HG02798 (cell line): ENCODE measurements around the gene NACA2.
"Not testable (repeated sequence)": the region's sequence is repeated elsewhere in the genome, so short reads cannot be mapped to it uniquely, and the experiment has no call there.

Source experiments
- ATAC-seq: cut with Tn5 transposase; IDR thresholded peaks from one replicate; pipeline ENCODE4 v1.9.1; 2021; ENCODE audit warnings: mild to moderate bottlenecking; ENCODE audit not compliant: unreplicated experiment, poor library complexity

Gene NACA2

GRCh38 chr17:61601297-61601696 lies 10.3 kb upstream of the NACA2 start:
- no peak for ATAC-seq

- ATAC-seq, result no peak
Observed at GRCh38 chr17:61600621-61601020, 9.6 kb upstream of the NACA2 start.

GRCh38 chr17:61599608-61600007 lies 8.6 kb upstream of the NACA2 start:
- no peak for ATAC-seq

GRCh38 chr17:61598014-61598413 lies 7.0 kb upstream of the NACA2 start:
- no peak for ATAC-seq

GRCh38 chr17:61597607-61598006 lies 6.6 kb upstream of the NACA2 start:
- no peak for ATAC-seq

- no peak for ATAC-seq
Observed at GRCh38 chr17:61595418-61596186, 4.6 kb upstream of the NACA2 start.

- ATAC-seq, result no peak
Observed at GRCh38 chr17:61594294-61594825, 3.3 kb upstream of the NACA2 start.

GRCh38 chr17:61593426-61593825 lies 2.4 kb upstream of the NACA2 start:
- no peak for ATAC-seq

GRCh38 chr17:61591930-61592329 lies 911 bp upstream of the NACA2 start:
- no peak for ATAC-seq

- ATAC-seq, result no peak
Observed at GRCh38 chr17:61589990-61590389, 1.0 kb downstream of the NACA2 start.

- no peak for ATAC-seq
Observed at GRCh38 chr17:61587807-61588660, 3.0 kb downstream of the NACA2 start.

GRCh38 chr17:61587242-61587641 lies 3.8 kb downstream of the NACA2 start:
- ATAC-seq, result no peak

- not testable (repeated sequence) for ATAC-seq
Observed at GRCh38 chr17:61586622-61587021, 4.4 kb downstream of the NACA2 start.

GRCh38 chr17:61586031-61586566 lies 4.9 kb downstream of the NACA2 start:
- ATAC-seq, result no peak

- ATAC-seq, result no peak
Observed at GRCh38 chr17:61584866-61585265, 6.2 kb downstream of the NACA2 start.

- no peak for ATAC-seq
Observed at GRCh38 chr17:61584266-61584665, 6.8 kb downstream of the NACA2 start.

GRCh38 chr17:61583660-61584264 lies 7.3 kb downstream of the NACA2 start:
- ATAC-seq, result no peak

- ATAC-seq, result no peak
Observed at GRCh38 chr17:61583242-61583641, 7.8 kb downstream of the NACA2 start.

- ATAC-seq, result no peak
Observed at GRCh38 chr17:61582593-61582992, 8.4 kb downstream of the NACA2 start.

- ATAC-seq, result no peak
Observed at GRCh38 chr17:61581611-61582349, 9.2 kb downstream of the NACA2 start.
